Vagina (tissue), 2 donors: ENCODE data around the gene ATP8A2. TPM values are rescaled to one million over a fixed set of nuclear protein-coding genes. Genes with fewer than 3 reads are reported as not detected.

Experiments used
- DNase-seq, 2 donors: peaks; one replicate each; pipeline ENCODE4 v3.0.0-alpha.2; 2017; ENCODE audit errors: extremely low spot score in 2 of 2
- H3K27ac ChIP-seq: fragments of 200-600 bp; sonication (generic); one replicate; pipeline ENCODE4 v1.5.1; 2019
- H3K27me3 ChIP-seq: fragments of 200-600 bp; sonication (generic); one replicate; pipeline ENCODE4 v1.5.1; 2019
- H3K36me3 ChIP-seq, 2 donors: fragments of 200-600 bp; sonication (generic); one replicate each; pipeline ENCODE4 v1.5.1; 2017 to 2019
- H3K4me1 ChIP-seq: fragments of 200-600 bp; sonication (generic); one replicate; pipeline ENCODE4 v1.5.1; 2019
- H3K4me3 ChIP-seq, 2 donors: fragments of 200-600 bp; sonication (generic); 1 replicate in 1 of 2; 2 replicates in 1 of 2; pipeline ENCODE4 v1.5.1; 2016 to 2019
- H3K9me3 ChIP-seq: fragments of 200-600 bp; sonication (generic); one replicate; pipeline ENCODE4 v1.5.1; 2019
- CTCF ChIP-seq, 3 experiments: fragments of 450-650 bp in 2 of 3; fragments of 200-600 bp in 1 of 3; sonication (generic) in 1 of 3; IDR thresholded peaks; one replicate each; pipeline ENCODE4 v1.5.1; 2017 to 2019; ENCODE audit warnings: antibody characterized with exemption in 3 of 3, mild to moderate bottlenecking in 2 of 3, moderate library complexity in 2 of 3
- POLR2A ChIP-seq, 2 donors: fragments of 450-650 bp; IDR thresholded peaks; one replicate each; pipeline ENCODE4 v1.6.1; 2017; ENCODE audit warnings: antibody characterized with exemption in 2 of 2, mild to moderate bottlenecking in 2 of 2, moderate library complexity in 2 of 2
- POLR2AphosphoS5 ChIP-seq, 2 donors: sonication (generic); formaldehyde crosslinking; IDR thresholded peaks; one replicate each; pipeline ENCODE4 v1.9.0; 2017; ENCODE audit warnings: antibody characterized with exemption in 2 of 2, mild to moderate bottlenecking in 2 of 2, low read depth in 1 of 2; ENCODE audit not compliant: insufficient read depth in 1 of 2
- intact Hi-C: fragments of 100-400 bp; cut with DNase I; formaldehyde crosslinking; loops from one replicate; pipeline ENCODE4 v1.15.1; 2023
- total RNA-seq: library from RNA; depleted of rRNA; stranded (reverse); fragments of >200 nt; gene quantifications from one replicate; pipeline ENCODE4 v1.2.3, GENCODE V29; 2016

Gene ATP8A2
- total RNA-seq, 1 donor from 2014 or later = 1.5 TPM

GRCh38 chr13:25733696-25734435, 362.1 kb downstream of the ATP8A2 start:
- Histone ChIP-seq H3K4me3 (no peak overlapping the region), H3K27me3 (no peaks in the 10 kb centered on the region), H3K27ac (no peak overlapping the region), H3K36me3 (no peaks in the 10 kb centered on the region), H3K4me1 (no peaks in the 10 kb centered on the region), H3K9me3 (no peaks in the 10 kb centered on the region)
- TF ChIP-seq CTCF (IDR thresholded peaks at IDR 0.05) (no peak), POLR2AphosphoS5 (IDR thresholded peaks at IDR 0.05; ENCODE audit: insufficient read depth in 1 of 2, low read depth in 1 of 2) (no peak), POLR2A (IDR thresholded peaks at IDR 0.05) (no peak)
- intact Hi-C loops = no loop called here
- DNase-seq = no peak

DNA sequence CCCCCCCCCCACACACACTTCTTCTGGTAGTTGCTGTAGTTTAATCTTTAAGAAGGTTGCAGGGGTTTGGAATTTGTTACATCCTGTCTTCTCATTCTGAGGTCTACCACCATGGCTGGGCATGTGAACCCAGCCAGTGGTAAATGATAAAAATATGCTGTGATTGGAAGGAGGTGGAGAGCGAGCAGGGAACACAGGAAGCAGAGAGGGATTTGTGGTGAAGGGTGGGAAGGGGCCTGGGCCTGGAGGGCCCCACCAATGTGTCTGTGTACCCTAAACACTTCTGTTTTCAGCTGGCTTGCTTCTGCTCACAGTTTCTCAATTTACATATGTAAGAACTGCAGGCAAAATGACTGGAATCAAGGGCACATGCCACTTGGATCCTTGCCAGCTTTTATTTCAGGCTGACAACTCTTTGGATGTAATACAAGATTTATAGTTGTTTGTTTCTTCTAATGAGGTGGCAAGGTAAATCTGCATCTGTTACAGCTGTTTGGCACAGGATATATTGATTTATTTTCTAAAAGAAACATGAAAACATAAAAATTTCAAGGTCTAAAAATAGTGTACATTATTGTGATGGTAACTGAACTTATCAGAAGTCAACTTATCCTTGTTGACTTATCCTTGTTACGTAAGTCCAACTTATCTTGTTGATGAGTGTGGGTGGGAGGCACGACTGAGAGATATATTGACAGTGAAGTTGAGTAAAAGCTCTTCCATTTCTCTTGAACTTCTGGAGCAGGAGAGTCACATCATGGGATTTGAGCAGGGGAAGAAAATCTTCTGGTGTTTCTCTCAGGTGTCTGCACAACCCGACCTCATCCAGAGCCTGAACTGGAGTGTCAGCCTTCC, 366.8 kb downstream of the ATP8A2 start:
- H3K27me3 ChIP-seq = no peaks in the 10 kb centered on the region
- H3K9me3 ChIP-seq = no peaks in the 10 kb centered on the region
- H3K4me3 ChIP-seq = no peak overlapping the region
- H3K36me3 ChIP-seq = no peaks in the 10 kb centered on the region
- H3K27ac ChIP-seq = no peak overlapping the region
- no peak for TF ChIP-seq POLR2A (IDR thresholded peaks at IDR 0.05)
- no peak for TF ChIP-seq CTCF (IDR thresholded peaks at IDR 0.05)
- TF ChIP-seq POLR2AphosphoS5 (IDR thresholded peaks at IDR 0.05; ENCODE audit: insufficient read depth in 1 of 2, low read depth in 1 of 2) = no peak
- intact Hi-C loops = no loop called here
- H3K4me1 ChIP-seq = no peaks in the 10 kb centered on the region
- DNase-seq = no peak

GRCh38 chr13:25739376-25739775, 367.6 kb downstream of the ATP8A2 start:
- Histone ChIP-seq H3K27ac (no peak overlapping the region), H3K27me3 (no peaks in the 10 kb centered on the region), H3K36me3 (no peaks in the 10 kb centered on the region), H3K4me3 (no peak overlapping the region), H3K9me3 (no peaks in the 10 kb centered on the region), H3K4me1 (no peaks in the 10 kb centered on the region)
- no peak for TF ChIP-seq CTCF (IDR thresholded peaks at IDR 0.05)
- intact Hi-C loops = no loop called here
- DNase-seq = no peak

DNA sequence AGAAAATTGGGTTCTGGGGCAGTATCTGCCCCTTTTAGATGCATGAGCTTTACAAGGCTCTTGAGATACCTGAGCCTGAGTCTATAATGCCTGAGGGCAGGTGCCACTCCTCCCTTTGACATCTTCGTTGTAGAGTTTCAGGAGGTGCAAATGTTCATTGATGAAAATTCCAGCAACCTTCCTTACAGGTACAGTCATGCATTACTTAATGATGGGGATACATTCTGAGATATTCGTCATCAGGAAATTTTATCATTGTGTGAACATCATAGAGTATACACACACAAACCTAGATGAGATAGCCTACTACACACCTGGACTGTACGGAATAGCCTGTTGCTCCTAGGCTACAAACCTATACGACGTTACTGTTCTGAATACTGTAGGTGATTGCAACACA, 370.0 kb downstream of the ATP8A2 start:
- Histone ChIP-seq H3K27ac (no peak overlapping the region), H3K4me1 (no peaks in the 10 kb centered on the region), H3K36me3 (no peaks in the 10 kb centered on the region), H3K9me3 (no peaks in the 10 kb centered on the region), H3K27me3 (no peaks in the 10 kb centered on the region), H3K4me3 (no peak overlapping the region)
- intact Hi-C loops = no loop called here
- no peak for DNase-seq
- TF ChIP-seq POLR2A (IDR thresholded peaks at IDR 0.05) (no peak), CTCF (IDR thresholded peaks at IDR 0.05) (no peak), POLR2AphosphoS5 (IDR thresholded peaks at IDR 0.05; ENCODE audit: insufficient read depth in 1 of 2, low read depth in 1 of 2) (no peak)

DNA sequence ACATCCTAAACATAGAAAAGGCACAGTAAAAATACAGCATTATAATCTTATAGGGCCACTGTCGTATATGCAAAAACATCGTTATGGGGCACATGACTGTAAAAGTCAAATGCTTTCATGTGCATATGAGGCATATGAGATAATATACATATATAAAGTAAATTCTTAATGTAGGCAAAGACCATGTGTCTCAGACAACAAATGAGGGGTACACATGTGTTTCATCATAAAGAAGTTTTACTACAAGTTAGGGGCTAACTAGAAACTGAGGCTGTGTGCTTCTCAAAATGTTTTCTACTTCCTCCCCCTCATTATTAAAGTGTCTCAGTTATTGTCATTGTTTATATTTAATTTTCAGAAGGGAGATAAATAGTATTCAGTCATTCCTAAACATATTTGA, 370.4 kb downstream of the ATP8A2 start:
- intact Hi-C loops = no loop called here
- Histone ChIP-seq H3K4me1 (no peaks in the 10 kb centered on the region), H3K9me3 (no peaks in the 10 kb centered on the region), H3K36me3 (no peaks in the 10 kb centered on the region), H3K27me3 (no peaks in the 10 kb centered on the region), H3K4me3 (no peak overlapping the region), H3K27ac (no peak overlapping the region)
- DNase-seq = no peak
- TF ChIP-seq POLR2AphosphoS5 (IDR thresholded peaks at IDR 0.05; ENCODE audit: insufficient read depth in 1 of 2, low read depth in 1 of 2) (no peak), CTCF (IDR thresholded peaks at IDR 0.05) (no peak)
